ENCODE measurements around the gene SLFN11.
"Not testable (repeated sequence)": the region's sequence is repeated elsewhere in the genome, so short reads cannot be mapped to it uniquely, and the experiment has no call there.

Gene SLFN11

GRCh38 chr17:35373534-35373983, at the start of gene SLFN11:
Gene SLFN11, minus strand, starts transcription at chr17:35373621. Its CDS starts 9,814 bp downstream, at chr17:35363807.
- in situ Hi-C loops (cut with HindIII; ENCODE audit: low pct_ligation_motif_present, low pct_unique_long_range_greater_than_20kb, low sequenced_read_pairs) = no loop called here

GRCh38 chr17:35421069-35421468, 47.6 kb upstream of the SLFN11 start:
- DNase-seq; in situ Hi-C loops (cut with HindIII; ENCODE audit: low pct_ligation_motif_present, low pct_unique_long_range_greater_than_20kb, low sequenced_read_pairs): not testable (repeated sequence)

More at GRCh38 chr17:35373534-35373983, at the start of gene SLFN11:
- peak; percentile 96 for DNase-seq

- in situ Hi-C loops (cut with HindIII; ENCODE audit: low pct_ligation_motif_present, low pct_unique_long_range_greater_than_20kb, low sequenced_read_pairs) = no loop called here
- no peak for DNase-seq
Measured at GRCh38 chr17:35416659-35417058, 43.2 kb upstream of the SLFN11 start.

GRCh38 chr17:35414707-35415106, 41.3 kb upstream of the SLFN11 start:
- DNase-seq; in situ Hi-C loops (cut with HindIII; ENCODE audit: low pct_ligation_motif_present, low pct_unique_long_range_greater_than_20kb, low sequenced_read_pairs): not testable (repeated sequence)

GRCh38 chr17:35414247-35414646, 40.8 kb upstream of the SLFN11 start:
- DNase-seq = no peak
- in situ Hi-C loops (cut with HindIII; ENCODE audit: low pct_ligation_motif_present, low pct_unique_long_range_greater_than_20kb, low sequenced_read_pairs) = no loop called here

- DNase-seq = no peak
- in situ Hi-C loops (cut with HindIII; ENCODE audit: low pct_ligation_motif_present, low pct_unique_long_range_greater_than_20kb, low sequenced_read_pairs) = no loop called here
Measured at GRCh38 chr17:35407531-35407930, 34.1 kb upstream of the SLFN11 start.

GRCh38 chr17:35406568-35406967, 33.1 kb upstream of the SLFN11 start:
- in situ Hi-C loops (cut with HindIII; ENCODE audit: low pct_ligation_motif_present, low pct_unique_long_range_greater_than_20kb, low sequenced_read_pairs) = no loop called here
- no peak for DNase-seq

GRCh38 chr17:35404360-35404759, 30.9 kb upstream of the SLFN11 start:
- in situ Hi-C loops (cut with HindIII; ENCODE audit: low pct_ligation_motif_present, low pct_unique_long_range_greater_than_20kb, low sequenced_read_pairs) = no loop called here
- DNase-seq = no peak

- in situ Hi-C loops (cut with HindIII; ENCODE audit: low pct_ligation_motif_present, low pct_unique_long_range_greater_than_20kb, low sequenced_read_pairs) = not testable (repeated sequence)
Measured at GRCh38 chr17:35393783-35394182, 20.4 kb upstream of the SLFN11 start.

GRCh38 chr17:35390663-35391062, 17.2 kb upstream of the SLFN11 start:
- in situ Hi-C loops (cut with HindIII; ENCODE audit: low pct_ligation_motif_present, low pct_unique_long_range_greater_than_20kb, low sequenced_read_pairs) = no loop called here
- no peak for DNase-seq

More at GRCh38 chr17:35393783-35394182, 20.4 kb upstream of the SLFN11 start:
- not testable (repeated sequence) for DNase-seq

- in situ Hi-C loops (cut with HindIII; ENCODE audit: low pct_ligation_motif_present, low pct_unique_long_range_greater_than_20kb, low sequenced_read_pairs) = no loop called here
- no peak for DNase-seq
Measured at GRCh38 chr17:35390156-35390555, 16.7 kb upstream of the SLFN11 start.

- DNase-seq = no peak
- in situ Hi-C loops (cut with HindIII; ENCODE audit: low pct_ligation_motif_present, low pct_unique_long_range_greater_than_20kb, low sequenced_read_pairs) = no loop called here
Measured at GRCh38 chr17:35387496-35387895, 14.1 kb upstream of the SLFN11 start.

- DNase-seq = no peak
- in situ Hi-C loops (cut with HindIII; ENCODE audit: low pct_ligation_motif_present, low pct_unique_long_range_greater_than_20kb, low sequenced_read_pairs) = no loop called here
Measured at GRCh38 chr17:35377706-35378105, 4.3 kb upstream of the SLFN11 start.

GRCh38 chr17:35377068-35377467, 3.6 kb upstream of the SLFN11 start:
- no peak for DNase-seq
- in situ Hi-C loops (cut with HindIII; ENCODE audit: low pct_ligation_motif_present, low pct_unique_long_range_greater_than_20kb, low sequenced_read_pairs) = no loop called here

- in situ Hi-C loops (cut with HindIII; ENCODE audit: low pct_ligation_motif_present, low pct_unique_long_range_greater_than_20kb, low sequenced_read_pairs) = no loop called here
- DNase-seq = peak; percentile 35
Measured at GRCh38 chr17:35376245-35376644, 2.8 kb upstream of the SLFN11 start.

GRCh38 chr17:35374766-35375344, 1.4 kb upstream of the SLFN11 start:
- no peak for DNase-seq
- in situ Hi-C loops (cut with HindIII; ENCODE audit: low pct_ligation_motif_present, low pct_unique_long_range_greater_than_20kb, low sequenced_read_pairs) = no loop called here

GRCh38 chr17:35373984-35374765, 754 bp upstream of the SLFN11 start:
- peak; percentile 79 for DNase-seq
- in situ Hi-C loops (cut with HindIII; ENCODE audit: low pct_ligation_motif_present, low pct_unique_long_range_greater_than_20kb, low sequenced_read_pairs) = no loop called here

GRCh38 chr17:35372846-35373533, 431 bp downstream of the SLFN11 start:
- in situ Hi-C loops (cut with HindIII; ENCODE audit: low pct_ligation_motif_present, low pct_unique_long_range_greater_than_20kb, low sequenced_read_pairs) = no loop called here
- DNase-seq = peak; percentile 38

- no peak for DNase-seq
- in situ Hi-C loops (cut with HindIII; ENCODE audit: low pct_ligation_motif_present, low pct_unique_long_range_greater_than_20kb, low sequenced_read_pairs) = no loop called here
Measured at GRCh38 chr17:35371934-35372333, 1.5 kb downstream of the SLFN11 start.

Data from ACHN (cell line).